B cell (primary cell): ENCODE data around the gene CACHD1. TPM values are rescaled to one million over a fixed set of nuclear protein-coding genes. Genes with fewer than 3 reads are reported as not detected.

Experiments used
- ATAC-seq: fragments of 200-7000 bp; cut with Tn5 transposase; one replicate; pipeline ENCODE4 v1.10.0; 2021; ENCODE audit warnings: low read depth, mild to moderate bottlenecking, moderate number of reproducible peaks, moderate library complexity
- CTCF ChIA-PET: fragments of 350-600 bp; sonication (Branson Sonifier 250); formaldehyde crosslinking; loops from one replicate; lab custom pipeline; 2021; ENCODE audit warnings: antibody characterized with exemption, inconsistent platforms; lab: Charles Lee
- POLR2A ChIA-PET: fragments of 350-600 bp; sonication (Branson Sonifier 250); formaldehyde crosslinking; loops from one replicate; lab custom pipeline; 2021; ENCODE audit warnings: antibody characterized with exemption; lab: Charles Lee
- DNase-seq: peaks from one replicate; pipeline ENCODE4 v3.0.0; 2013
- H2AFZ ChIP-seq: 2 replicates; pipeline ENCODE4 v1.6.1; 2012; ENCODE audit warnings: mild to moderate bottlenecking, low read depth, low read length; ENCODE audit not compliant: insufficient read depth, poor library complexity, severe bottlenecking
- H3K27ac ChIP-seq, 2 donors: 1 replicate in 1 of 2; 2 replicates in 1 of 2; pipeline ENCODE4 v1.5.1; 2012 to 2013; ENCODE audit warnings: low read length in 2 of 2, mild to moderate bottlenecking in 2 of 2, moderate library complexity in 1 of 2
- H3K27me3 ChIP-seq, 4 experiments: fragments of 200-600 bp in 1 of 4; sonication (generic) in 1 of 4; replicated peaks in 1 of 4; 1 replicate in 2 of 4; 2 replicates in 2 of 4; pipeline versions ENCODE4 v1.6.1 to v1.7.0; 2013 to 2016; ENCODE audit warnings: low read length in 3 of 4, mild to moderate bottlenecking in 2 of 4, mixed read lengths in 1 of 4, moderate library complexity in 1 of 4; ENCODE audit not compliant: insufficient read depth in 4 of 4, control insufficient read depth in 3 of 4; ENCODE audit errors: control extremely low read depth in 1 of 4
- H3K36me3 ChIP-seq, 2 experiments: replicated peaks in 1 of 2; 1 replicate in 1 of 2; 2 replicates in 1 of 2; pipeline versions ENCODE4 v1.6.1 to v1.7.1; 2013; ENCODE audit warnings: low read length in 1 of 2; ENCODE audit not compliant: insufficient read depth in 2 of 2, control insufficient read depth in 1 of 2; ENCODE audit errors: control extremely low read depth in 1 of 2, extremely low read depth in 1 of 2
- H3K4me1 ChIP-seq, 2 donors: fragments of 200-600 bp in 1 of 2; sonication (generic) in 1 of 2; 1 replicate in 1 of 2; 2 replicates in 1 of 2; pipeline versions ENCODE4 v1.5.1 to v1.6.1; 2013 to 2017; ENCODE audit warnings: low read length in 2 of 2; ENCODE audit not compliant: control insufficient read depth in 2 of 2, insufficient read depth in 2 of 2
- H3K4me2 ChIP-seq: replicated peaks from 2 replicates; pipeline ENCODE3; 2012; ENCODE audit warnings: mild to moderate bottlenecking, low read depth, low read length; ENCODE audit not compliant: poor library complexity, severe bottlenecking
- H3K4me3 ChIP-seq, 5 experiments: fragments of 200-600 bp in 1 of 5; sonication (generic) in 1 of 5; 1 replicate in 3 of 5; 2 replicates in 2 of 5; pipeline versions ENCODE4 v1.5.1 to v1.7.0; 2011 to 2016; ENCODE audit warnings: low read length in 4 of 5, mild to moderate bottlenecking in 4 of 5, low read depth in 2 of 5, control low read depth in 1 of 5, moderate library complexity in 1 of 5; ENCODE audit not compliant: insufficient read depth in 1 of 5; ENCODE audit errors: control extremely low read depth in 1 of 5, extremely low read depth in 1 of 5
- H3K79me2 ChIP-seq: fragments of 200-600 bp; sonication (generic); one replicate; pipeline ENCODE4 v1.6.0; 2016; ENCODE audit warnings: low read length; ENCODE audit not compliant: control insufficient read depth, insufficient read depth
- H3K9ac ChIP-seq: fragments of 200-600 bp; sonication (generic); 2 replicates; pipeline ENCODE4 v1.6.1; 2017; ENCODE audit warnings: mild to moderate bottlenecking, low read length, moderate library complexity
- H3K9me3 ChIP-seq, 3 donors: one replicate each; pipeline versions ENCODE4 v1.6.1 to v1.7.1; 2013; ENCODE audit warnings: low read length in 2 of 3; ENCODE audit not compliant: control insufficient read depth in 2 of 3, insufficient read depth in 1 of 3; ENCODE audit errors: control extremely low read depth in 1 of 3
- H4K20me1 ChIP-seq: 2 replicates; pipeline ENCODE4 v1.6.0; 2012; ENCODE audit warnings: mild to moderate bottlenecking, low read length; ENCODE audit not compliant: insufficient read depth, control insufficient read depth, poor library complexity, severe bottlenecking
- H3K27ac Mint-ChIP-seq: one replicate; pipeline ENCODE4 v1.8.0; 2021; ENCODE audit warnings: mixed read lengths
- H3K27me3 Mint-ChIP-seq: one replicate; pipeline ENCODE4 v1.8.0; 2021; ENCODE audit warnings: mixed read lengths
- H3K4me1 Mint-ChIP-seq: one replicate; pipeline ENCODE4 v1.8.0; 2021; ENCODE audit warnings: mixed read lengths
- H3K4me3 Mint-ChIP-seq: one replicate; pipeline ENCODE4 v1.8.0; 2021; ENCODE audit warnings: mixed read lengths
- H3K9me3 Mint-ChIP-seq: one replicate; pipeline ENCODE4 v1.8.0; 2022; ENCODE audit warnings: mixed read lengths; ENCODE audit not compliant: insufficient read depth
- CTCF ChIP-seq: fragments of 200-600 bp; IDR thresholded peaks from one replicate; pipeline ENCODE4 v1.8.0; 2022; ENCODE audit warnings: antibody characterized with exemption, mild to moderate bottlenecking
- EZH2 ChIP-seq: IDR thresholded peaks from 2 replicates; pipeline ENCODE4 v1.6.1; 2012; ENCODE audit warnings: borderline replicate concordance, low read depth, mild to moderate bottlenecking, moderate library complexity, low read length; ENCODE audit not compliant: insufficient read depth, poor library complexity, severe bottlenecking
- WGBS: methylation state at CpG from one replicate; pipeline ENCODE4 v1.1.5; 2013; ENCODE audit warnings: missing lambda C conversion rate; ENCODE audit not compliant: insufficient coverage; 5-methylcytosine and 5-hydroxymethylcytosine counted together
- intact Hi-C: fragments of 100-400 bp; cut with micrococcal nuclease; formaldehyde crosslinking; loops from one replicate; pipeline ENCODE4 v1.10.0; 2022
- polyA plus RNA-seq: library from polyadenylated mRNA; depleted of rRNA; stranded (reverse); fragments of >200 nt; gene quantifications from 2 replicates; pipeline ENCODE4 v1.2.3, GENCODE V29; 2012
- total RNA-seq, 2 donors: library from RNA; stranded (reverse); fragments of 120-200 nt in 1 of 2; gene quantifications; 1 replicate in 1 of 2; 2 replicates in 1 of 2; pipeline versions ENCODE4 v1.2.3 to v1.2.4, GENCODE V29; 2013 to 2022

The CACHD1 gene
- total and polyA plus RNA-seq, 2 donors (not counting 1 experiment from before 2014, with no cell fraction given), result not detected

- Mint-ChIP-seq H3K4me3 (no peak overlapping the region), H3K27me3 (peaks cover 6% of the 10 kb centered on the region), H3K9me3 (no peaks in the 10 kb centered on the region), H3K4me1 (peaks cover 14% of the 10 kb centered on the region), H3K27ac (no peak overlapping the region)
- intact Hi-C loops, result no loop called here
- no peak for ATAC-seq
- no peak for DNase-seq
- no peaks in the 10 kb centered on the region for H3K9me3 ChIP-seq
- no peaks in the 10 kb centered on the region for H3K27me3 ChIP-seq
- H4K20me1 ChIP-seq, result no peaks in the 10 kb centered on the region
- POLR2A ChIA-PET, result no interaction called here
- H2AFZ ChIP-seq, result no peak overlapping the region
- H3K79me2 ChIP-seq, result no peaks in the 10 kb centered on the region
- TF ChIP-seq CTCF (no peak), EZH2 (no peak)
- H3K36me3 ChIP-seq, result no peaks in the 10 kb centered on the region
- no peak overlapping the region for H3K9ac ChIP-seq
- H3K4me2 ChIP-seq, result no peak overlapping the region
- CTCF ChIA-PET, result no interaction called here
- H3K4me3 ChIP-seq, result no peak overlapping the region
- H3K4me1 ChIP-seq, result peaks cover 10 to 13% of the 10 kb centered on the region in 2 donors
- WGBS, result no CpG with 5 or more reads among the region's 1 CpG
- no peak overlapping the region for H3K27ac ChIP-seq
Measured at GRCh38 chr1:64515427-64515826, 45.5 kb downstream of the CACHD1 start.

DNA sequence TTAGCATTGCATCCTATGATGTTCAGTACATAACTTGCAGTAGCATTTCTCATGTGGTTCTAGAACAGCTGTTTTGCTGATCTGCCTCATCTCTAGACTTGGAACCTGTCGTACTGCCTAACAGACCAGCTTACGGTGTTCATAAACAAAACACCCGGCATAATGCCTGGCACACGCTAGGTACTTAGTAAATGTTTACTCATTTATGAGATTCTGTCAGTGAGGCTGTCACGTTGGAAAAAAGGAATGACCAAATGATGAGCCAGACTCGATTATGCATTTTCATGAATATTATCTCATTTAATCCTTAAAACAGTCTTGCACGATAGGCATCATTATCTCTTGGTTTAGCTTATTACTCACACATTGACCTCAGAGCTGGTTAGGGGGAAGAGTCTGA is 46.4 kb downstream of the CACHD1 start:
- Mint-ChIP-seq H3K9me3 (no peaks in the 10 kb centered on the region), H3K4me1 (peaks cover 6% of the 10 kb centered on the region), H3K27me3 (peaks cover 4% of the 10 kb centered on the region), H3K4me3 (no peak overlapping the region), H3K27ac (no peak overlapping the region)
- Histone ChIP-seq H3K4me3 (no peak overlapping the region), H3K4me1 (peaks cover 5% of the 10 kb centered on the region in 2 donors), H3K27ac (no peak overlapping the region), H2AFZ (no peak overlapping the region), H3K9ac (no peak overlapping the region), H4K20me1 (no peaks in the 10 kb centered on the region), H3K9me3 (no peaks in the 10 kb centered on the region), H3K36me3 (no peaks in the 10 kb centered on the region), H3K27me3 (no peaks in the 10 kb centered on the region), H3K4me2 (no peak overlapping the region), H3K79me2 (no peaks in the 10 kb centered on the region)
- no peak for ATAC-seq
- no peak for DNase-seq
- intact Hi-C loops, result no loop called here
- WGBS, result 92% methylated on average over 4 of the region's 7 CpGs
- ChIA-PET POLR2A (no interaction called here), CTCF (no interaction called here)
- TF ChIP-seq EZH2, result no peak
- TF ChIP-seq CTCF, result no peak
